ENCODE results near the gene LRBA.

The LRBA gene

GRCh38 chr4:150619042-150619441, 396.0 kb downstream of the LRBA start:
- Histone ChIP-seq H3K9me2 (replicated peaks; ENCODE audit: insufficient read depth, low read length) (no peaks in the 10 kb centered on the region), H3K4me2 (ENCODE audit: low read depth, low read length) (peak overlapping the region; percentile 64), H3K9ac (ENCODE audit: low read length) (no peak overlapping the region; the same call in 1 of the 2 replicates), H3K79me2 (ENCODE audit: low read length) (no peaks in the 10 kb centered on the region), H3K4me1 (ENCODE audit: low read length) (no peaks in the 10 kb centered on the region), H3K4me3 (ENCODE audit: low read length) (peak overlapping the region; percentile 39; the same call in 1 of the 2 replicates), H3K9me3 (replicated peaks; ENCODE audit: insufficient read depth, low read length) (no peaks in the 10 kb centered on the region), H3K27ac (ENCODE audit: low read length) (no peak overlapping the region), H3F3A (ENCODE audit: insufficient read depth, low read length) (no peaks in the 10 kb centered on the region), H3K36me3 (replicated peaks; ENCODE audit: insufficient read depth, low read length) (no peaks in the 10 kb centered on the region), H3K27me3 (replicated peaks; ENCODE audit: insufficient read depth, low read length) (no peaks in the 10 kb centered on the region), H2AFZ (ENCODE audit: low read length) (no peak overlapping the region), H4K20me1 (ENCODE audit: insufficient read depth, low read length) (no peaks in the 10 kb centered on the region)
- peak; percentile 50 for DNase-seq
- TF ChIP-seq EZH2 (optimal IDR thresholded peaks at IDR 0.05; ENCODE audit: low read depth, low read length), result no peak
- no peak for TF ChIP-seq EZH2phosphoT487 (IDR thresholded peaks at IDR 0.05; ENCODE audit: low read length)

GRCh38 chr4:150609131-150609530, 406.0 kb downstream of the LRBA start:
- no peak for DNase-seq
- no peaks in the 10 kb centered on the region for H3F3A ChIP-seq (ENCODE audit: insufficient read depth, low read length)
- no peaks in the 10 kb centered on the region for H3K79me2 ChIP-seq (ENCODE audit: low read length)
- no peak overlapping the region for H3K27ac ChIP-seq (ENCODE audit: low read length)
- no peaks in the 10 kb centered on the region for H3K9me2 ChIP-seq (replicated peaks; ENCODE audit: insufficient read depth, low read length)
- no peak overlapping the region for H3K4me3 ChIP-seq (ENCODE audit: low read length)
- H3K27me3 ChIP-seq (replicated peaks; ENCODE audit: insufficient read depth, low read length), result no peaks in the 10 kb centered on the region
- no peaks in the 10 kb centered on the region for H3K36me3 ChIP-seq (replicated peaks; ENCODE audit: insufficient read depth, low read length)
- TF ChIP-seq EZH2phosphoT487 (IDR thresholded peaks at IDR 0.05; ENCODE audit: low read length), result no peak
- H4K20me1 ChIP-seq (ENCODE audit: insufficient read depth, low read length), result no peaks in the 10 kb centered on the region
- no peaks in the 10 kb centered on the region for H3K4me1 ChIP-seq (ENCODE audit: low read length)
- H2AFZ ChIP-seq (ENCODE audit: low read length), result no peak overlapping the region
- H3K9me3 ChIP-seq (replicated peaks; ENCODE audit: insufficient read depth, low read length), result no peaks in the 10 kb centered on the region
- H3K4me2 ChIP-seq (ENCODE audit: low read depth, low read length), result no peak overlapping the region
- H3K9ac ChIP-seq (ENCODE audit: low read length), result no peak overlapping the region

GRCh38 chr4:150600812-150601445, 414.2 kb downstream of the LRBA start:
- Histone ChIP-seq H3K27me3 (replicated peaks; ENCODE audit: insufficient read depth, low read length) (no peaks in the 10 kb centered on the region), H3K4me1 (ENCODE audit: low read length) (no peaks in the 10 kb centered on the region), H2AFZ (ENCODE audit: low read length) (no peak overlapping the region), H3K36me3 (replicated peaks; ENCODE audit: insufficient read depth, low read length) (no peaks in the 10 kb centered on the region), H3K9me2 (replicated peaks; ENCODE audit: insufficient read depth, low read length) (no peaks in the 10 kb centered on the region), H3K4me2 (ENCODE audit: low read depth, low read length) (no peak overlapping the region), H3K9me3 (replicated peaks; ENCODE audit: insufficient read depth, low read length) (no peaks in the 10 kb centered on the region), H3K27ac (ENCODE audit: low read length) (no peak overlapping the region), H4K20me1 (ENCODE audit: insufficient read depth, low read length) (no peaks in the 10 kb centered on the region), H3K4me3 (ENCODE audit: low read length) (no peak overlapping the region), H3F3A (ENCODE audit: insufficient read depth, low read length) (no peaks in the 10 kb centered on the region), H3K9ac (ENCODE audit: low read length) (no peak overlapping the region), H3K79me2 (ENCODE audit: low read length) (no peaks in the 10 kb centered on the region)
- no peak for TF ChIP-seq EZH2phosphoT487 (IDR thresholded peaks at IDR 0.05; ENCODE audit: low read length)
- TF ChIP-seq, protein P1, sequence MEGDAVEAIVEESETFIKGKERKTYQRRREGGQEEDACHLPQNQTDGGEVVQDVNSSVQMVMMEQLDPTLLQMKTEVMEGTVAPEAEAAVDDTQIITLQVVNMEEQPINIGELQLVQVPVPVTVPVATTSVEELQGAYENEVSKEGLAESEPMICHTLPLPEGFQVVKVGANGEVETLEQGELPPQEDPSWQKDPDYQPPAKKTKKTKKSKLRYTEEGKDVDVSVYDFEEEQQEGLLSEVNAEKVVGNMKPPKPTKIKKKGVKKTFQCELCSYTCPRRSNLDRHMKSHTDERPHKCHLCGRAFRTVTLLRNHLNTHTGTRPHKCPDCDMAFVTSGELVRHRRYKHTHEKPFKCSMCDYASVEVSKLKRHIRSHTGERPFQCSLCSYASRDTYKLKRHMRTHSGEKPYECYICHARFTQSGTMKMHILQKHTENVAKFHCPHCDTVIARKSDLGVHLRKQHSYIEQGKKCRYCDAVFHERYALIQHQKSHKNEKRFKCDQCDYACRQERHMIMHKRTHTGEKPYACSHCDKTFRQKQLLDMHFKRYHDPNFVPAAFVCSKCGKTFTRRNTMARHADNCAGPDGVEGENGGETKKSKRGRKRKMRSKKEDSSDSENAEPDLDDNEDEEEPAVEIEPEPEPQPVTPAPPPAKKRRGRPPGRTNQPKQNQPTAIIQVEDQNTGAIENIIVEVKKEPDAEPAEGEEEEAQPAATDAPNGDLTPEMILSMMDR (IDR thresholded peaks at IDR 0.05; ENCODE audit: low read length), result no peak
- no peak for TF ChIP-seq EZH2 (optimal IDR thresholded peaks at IDR 0.05; ENCODE audit: low read depth, low read length)
- no peak for DNase-seq

GRCh38 chr4:150599547-150599946, 415.5 kb downstream of the LRBA start:
- Histone ChIP-seq H3K4me3 (ENCODE audit: low read length) (no peak overlapping the region), H3K4me2 (ENCODE audit: low read depth, low read length) (no peak overlapping the region), H3K9me3 (replicated peaks; ENCODE audit: insufficient read depth, low read length) (no peaks in the 10 kb centered on the region), H3K36me3 (replicated peaks; ENCODE audit: insufficient read depth, low read length) (no peaks in the 10 kb centered on the region), H3K9me2 (replicated peaks; ENCODE audit: insufficient read depth, low read length) (no peaks in the 10 kb centered on the region), H3K27me3 (replicated peaks; ENCODE audit: insufficient read depth, low read length) (no peaks in the 10 kb centered on the region), H4K20me1 (ENCODE audit: insufficient read depth, low read length) (no peaks in the 10 kb centered on the region), H3K9ac (ENCODE audit: low read length) (no peak overlapping the region), H2AFZ (ENCODE audit: low read length) (no peak overlapping the region), H3F3A (ENCODE audit: insufficient read depth, low read length) (no peaks in the 10 kb centered on the region), H3K4me1 (ENCODE audit: low read length) (no peaks in the 10 kb centered on the region), H3K79me2 (ENCODE audit: low read length) (no peaks in the 10 kb centered on the region), H3K27ac (ENCODE audit: low read length) (no peak overlapping the region)
- no peak for TF ChIP-seq EZH2phosphoT487 (IDR thresholded peaks at IDR 0.05; ENCODE audit: low read length)
- no peak for TF ChIP-seq EZH2 (optimal IDR thresholded peaks at IDR 0.05; ENCODE audit: low read depth, low read length)
- TF ChIP-seq, protein P1 (IDR thresholded peaks at IDR 0.05; ENCODE audit: low read length), result no peak
- DNase-seq, result no peak

Data from MM.1S (cell line).